HUES6 (cell line): ENCODE measurements around the gene KBTBD3.

Source experiments
- H3K27ac ChIP-seq: 2 replicates; pipeline ENCODE4 v1.7.0; 2013; ENCODE audit warnings: low read depth, mild to moderate bottlenecking, low read length, inconsistent platforms
- H3K27me3 ChIP-seq: 2 replicates; pipeline ENCODE4 v1.6.1; 2013; ENCODE audit warnings: low read length; ENCODE audit not compliant: control insufficient read depth, insufficient read depth
- H3K36me3 ChIP-seq: 2 replicates; pipeline ENCODE4 v1.6.1; 2013; ENCODE audit warnings: low read length; ENCODE audit not compliant: control insufficient read depth, insufficient read depth
- H3K4me1 ChIP-seq: 2 replicates; pipeline ENCODE4 v1.6.1; 2013; ENCODE audit warnings: low read length; ENCODE audit not compliant: control insufficient read depth, insufficient read depth
- H3K4me3 ChIP-seq: 2 replicates; pipeline ENCODE4 v1.5.1; 2013; ENCODE audit warnings: low read depth, low read length
- H3K9ac ChIP-seq: one replicate; pipeline ENCODE4 v1.6.1; 2013; ENCODE audit warnings: mild to moderate bottlenecking, low read length
- H3K9me3 ChIP-seq: 2 replicates; pipeline ENCODE4 v1.6.1; 2013; ENCODE audit warnings: low read depth, low read length; ENCODE audit not compliant: control insufficient read depth, insufficient read depth

Gene KBTBD3

DNA sequence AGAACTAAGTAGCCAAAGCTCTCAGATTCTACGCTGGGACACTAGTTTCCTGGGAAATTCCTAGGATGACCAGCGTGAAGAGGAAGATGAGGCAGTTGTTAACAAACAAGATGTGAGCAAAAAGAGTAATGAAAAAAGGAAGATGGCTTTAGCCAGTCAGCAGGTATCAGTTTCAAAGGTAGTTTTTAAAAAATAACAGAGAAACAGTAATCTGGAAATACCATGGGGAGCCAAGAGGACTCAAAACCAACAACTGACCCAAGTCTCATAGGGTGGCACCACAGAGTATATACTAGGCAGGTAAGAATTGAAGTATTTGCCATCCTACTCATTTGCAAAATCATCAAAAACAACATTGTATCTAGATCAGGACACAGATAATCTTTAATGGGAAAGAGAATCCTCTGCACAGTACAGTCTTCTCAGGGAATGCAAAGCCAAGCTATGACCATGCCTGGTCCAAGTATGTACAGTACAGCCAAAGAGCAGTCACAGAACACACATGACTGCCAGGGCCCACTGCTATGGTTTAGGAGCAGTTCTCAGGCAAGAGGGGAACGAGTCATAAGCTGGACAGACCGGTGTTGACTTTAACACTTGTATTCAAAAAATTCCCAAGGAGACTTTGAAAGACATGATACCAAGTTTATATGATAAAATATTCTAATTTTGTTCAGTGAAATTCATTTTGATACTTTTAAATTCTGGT is 75.7 kb downstream of the KBTBD3 start:
- Histone ChIP-seq H3K4me3 (no peak overlapping the region), H3K27ac (no peak overlapping the region), H3K27me3 (no peaks in the 10 kb centered on the region), H3K9me3 (peaks cover 26% of the 10 kb centered on the region), H3K36me3 (peaks cover 35% of the 10 kb centered on the region), H3K4me1 (no peaks in the 10 kb centered on the region), H3K9ac (no peak overlapping the region)
